Activated naive CD8-positive, alpha-beta T cell treated with anti-CD3 and anti-CD28 coated beads for 36 hours (primary cell): Measurements from ENCODE around the gene TMEM135. TPM values are rescaled to one million over a fixed set of nuclear protein-coding genes. Genes with fewer than 3 reads are reported as not detected.

Experiments
- total RNA-seq, 2 experiments: library from RNA; stranded (reverse); gene quantifications; one replicate each; pipeline ENCODE4 v1.2.3, GENCODE V29; 2021

Gene TMEM135
- total RNA-seq, 2 experiments from 2014 or later = 22.8 to 29.0 TPM

Other genes with a start within 250 kb of the TMEM135 start
- 1 to 10 TPM; 3.7 to 4.0 TPM for gene PRSS23, start 237.4 kb upstream of the TMEM135 start, total RNA-seq
- under 1 TPM; 0.04 to 0.06 TPM for gene FZD4, start 82.5 kb upstream of the TMEM135 start, total RNA-seq